ENCODE data around the gene ABCB8. TPM values are rescaled to one million over a fixed set of nuclear protein-coding genes. Genes with fewer than 3 reads are reported as not detected.

ABCB8 gene
- total RNA-seq, 1 donor from 2014 or later: 36.2 TPM

- Mint-ChIP-seq H3K27ac (no peak overlapping the region), H3K9me3 (ENCODE audit: low read depth) (no peaks in the 10 kb centered on the region), H3K4me1 (ENCODE audit: low read depth) (peaks cover 17% of the 10 kb centered on the region), H3K4me3 (ENCODE audit: low read depth) (no peak overlapping the region), H3K27me3 (no peaks in the 10 kb centered on the region), H3K36me3 (ENCODE audit: insufficient read depth) (peaks cover 12% of the 10 kb centered on the region)
- DNase-seq (ENCODE audit: low spot score, unreplicated experiment): no peak
- TF ChIP-seq, protein P1, sequence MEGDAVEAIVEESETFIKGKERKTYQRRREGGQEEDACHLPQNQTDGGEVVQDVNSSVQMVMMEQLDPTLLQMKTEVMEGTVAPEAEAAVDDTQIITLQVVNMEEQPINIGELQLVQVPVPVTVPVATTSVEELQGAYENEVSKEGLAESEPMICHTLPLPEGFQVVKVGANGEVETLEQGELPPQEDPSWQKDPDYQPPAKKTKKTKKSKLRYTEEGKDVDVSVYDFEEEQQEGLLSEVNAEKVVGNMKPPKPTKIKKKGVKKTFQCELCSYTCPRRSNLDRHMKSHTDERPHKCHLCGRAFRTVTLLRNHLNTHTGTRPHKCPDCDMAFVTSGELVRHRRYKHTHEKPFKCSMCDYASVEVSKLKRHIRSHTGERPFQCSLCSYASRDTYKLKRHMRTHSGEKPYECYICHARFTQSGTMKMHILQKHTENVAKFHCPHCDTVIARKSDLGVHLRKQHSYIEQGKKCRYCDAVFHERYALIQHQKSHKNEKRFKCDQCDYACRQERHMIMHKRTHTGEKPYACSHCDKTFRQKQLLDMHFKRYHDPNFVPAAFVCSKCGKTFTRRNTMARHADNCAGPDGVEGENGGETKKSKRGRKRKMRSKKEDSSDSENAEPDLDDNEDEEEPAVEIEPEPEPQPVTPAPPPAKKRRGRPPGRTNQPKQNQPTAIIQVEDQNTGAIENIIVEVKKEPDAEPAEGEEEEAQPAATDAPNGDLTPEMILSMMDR (IDR thresholded peaks at IDR 0.05; ENCODE audit: unreplicated experiment): no peak
These were observed 36.2 kb downstream of the ABCB8 start for GRCh38 chr7:151064454-151064853.

DNA sequence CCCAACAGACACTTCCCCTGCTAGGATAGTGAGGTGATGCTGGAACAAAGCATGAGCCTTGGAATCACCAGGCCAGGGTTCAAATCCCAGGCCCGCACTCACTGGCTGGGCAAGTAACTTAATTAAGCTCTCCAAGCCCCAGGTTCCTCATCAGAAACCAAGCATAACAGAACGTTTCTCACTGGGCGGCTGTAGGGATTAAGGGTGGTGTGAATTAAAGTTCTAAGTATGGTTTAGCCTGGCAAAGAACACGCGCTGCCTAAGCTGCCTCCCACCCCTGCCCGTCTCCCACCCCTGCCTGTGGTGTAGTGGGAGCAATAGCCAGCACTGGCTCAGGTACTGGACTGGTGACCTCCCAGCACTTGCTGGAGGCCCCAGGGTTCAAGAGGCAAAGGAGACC, 36.7 kb downstream of the ABCB8 start:
- H3K9me3 Mint-ChIP-seq (ENCODE audit: low read depth): no peaks in the 10 kb centered on the region
- H3K36me3 Mint-ChIP-seq (ENCODE audit: insufficient read depth): peaks cover 12% of the 10 kb centered on the region
- TF ChIP-seq, protein P1 (IDR thresholded peaks at IDR 0.05; ENCODE audit: unreplicated experiment): no peak
- H3K4me3 Mint-ChIP-seq (ENCODE audit: low read depth): no peak overlapping the region
- H3K4me1 Mint-ChIP-seq (ENCODE audit: low read depth): peaks cover 17% of the 10 kb centered on the region
- no peak overlapping the region for H3K27ac Mint-ChIP-seq
- no peaks in the 10 kb centered on the region for H3K27me3 Mint-ChIP-seq
- DNase-seq (ENCODE audit: low spot score, unreplicated experiment): no peak

DNA sequence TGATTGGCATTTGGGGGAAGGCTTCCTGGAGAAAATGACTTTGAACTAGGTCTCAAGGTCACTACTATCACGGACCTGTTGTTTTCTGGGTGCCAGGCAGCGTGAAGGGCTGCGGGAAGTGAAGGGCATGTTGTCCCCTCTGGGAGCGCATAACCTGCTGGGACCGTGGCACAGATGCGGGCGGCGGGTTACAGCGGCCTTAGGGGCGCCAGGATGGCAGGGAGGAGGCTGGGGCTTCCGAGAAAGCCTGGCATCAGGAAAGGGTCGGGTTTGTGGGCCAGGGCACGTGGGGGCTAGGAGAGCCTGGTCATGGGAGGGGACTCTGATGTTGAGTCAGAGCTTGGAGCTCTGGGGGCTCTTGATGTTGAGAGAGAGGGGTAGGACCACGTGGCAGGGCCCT, 37.3 kb downstream of the ABCB8 start:
- H3K9me3 Mint-ChIP-seq (ENCODE audit: low read depth): no peaks in the 10 kb centered on the region
- TF ChIP-seq, protein P1 (IDR thresholded peaks at IDR 0.05; ENCODE audit: unreplicated experiment): no peak

GRCh38 chr7:151066273-151066974, 38.2 kb downstream of the ABCB8 start:
- H3K9me3 Mint-ChIP-seq (ENCODE audit: low read depth): no peaks in the 10 kb centered on the region
- no peak overlapping the region for H3K27ac Mint-ChIP-seq
- DNase-seq (ENCODE audit: low spot score, unreplicated experiment): no peak
- peaks cover 11% of the 10 kb centered on the region for H3K4me1 Mint-ChIP-seq (ENCODE audit: low read depth)
- no peaks in the 10 kb centered on the region for H3K27me3 Mint-ChIP-seq
- no peak overlapping the region for H3K4me3 Mint-ChIP-seq (ENCODE audit: low read depth)
- TF ChIP-seq, protein P1 (IDR thresholded peaks at IDR 0.05; ENCODE audit: unreplicated experiment): no peak
- H3K36me3 Mint-ChIP-seq (ENCODE audit: insufficient read depth): peaks cover 12% of the 10 kb centered on the region

More for the DNA sequence above, 37.3 kb downstream of the ABCB8 start:
- peaks cover 17% of the 10 kb centered on the region for H3K4me1 Mint-ChIP-seq (ENCODE audit: low read depth)
- H3K4me3 Mint-ChIP-seq (ENCODE audit: low read depth): no peak overlapping the region
- no peak for DNase-seq (ENCODE audit: low spot score, unreplicated experiment)
- H3K27me3 Mint-ChIP-seq: no peaks in the 10 kb centered on the region
- H3K36me3 Mint-ChIP-seq (ENCODE audit: insufficient read depth): peaks cover 12% of the 10 kb centered on the region
- H3K27ac Mint-ChIP-seq: no peak overlapping the region

GRCh38 chr7:151068069-151068773, 40.0 kb downstream of the ABCB8 start:
- no peak for DNase-seq (ENCODE audit: low spot score, unreplicated experiment)
- no peaks in the 10 kb centered on the region for H3K27me3 Mint-ChIP-seq
- peaks cover 5% of the 10 kb centered on the region for H3K4me1 Mint-ChIP-seq (ENCODE audit: low read depth)
- no peaks in the 10 kb centered on the region for H3K9me3 Mint-ChIP-seq (ENCODE audit: low read depth)
- no peak overlapping the region for H3K4me3 Mint-ChIP-seq (ENCODE audit: low read depth)
- H3K36me3 Mint-ChIP-seq (ENCODE audit: insufficient read depth): peaks cover 15% of the 10 kb centered on the region
- no peak overlapping the region for H3K27ac Mint-ChIP-seq
- TF ChIP-seq, protein P1 (IDR thresholded peaks at IDR 0.05; ENCODE audit: unreplicated experiment): no peak
